Measurements from ENCODE around the gene UQCC5.

Gene UQCC5

GRCh38 chr3:52541050-52541449 is 4.6 kb downstream of the UQCC5 start:
- H2AFZ ChIP-seq (ENCODE audit: low read depth, low read length): no peak overlapping the region
- no peak for ATAC-seq (ENCODE audit: insufficient read depth, low read depth)
- H3K79me2 ChIP-seq (ENCODE audit: insufficient read depth, low read length): peaks cover 41% of the 10 kb centered on the region
- no peak overlapping the region for H3K9ac ChIP-seq (ENCODE audit: low read depth, low read length)
- peaks cover 26% of the 10 kb centered on the region for H3K4me1 ChIP-seq (ENCODE audit: insufficient read depth, low read length)
- no peak overlapping the region for H3K4me3 ChIP-seq (ENCODE audit: low read depth in 1 of 2, low read length in 2 of 2)
- TF ChIP-seq EZH2 (IDR thresholded peaks at IDR 0.05; ENCODE audit: borderline replicate concordance, low read depth, low read length, severe bottlenecking): no peak
- TF ChIP-seq, protein P1, sequence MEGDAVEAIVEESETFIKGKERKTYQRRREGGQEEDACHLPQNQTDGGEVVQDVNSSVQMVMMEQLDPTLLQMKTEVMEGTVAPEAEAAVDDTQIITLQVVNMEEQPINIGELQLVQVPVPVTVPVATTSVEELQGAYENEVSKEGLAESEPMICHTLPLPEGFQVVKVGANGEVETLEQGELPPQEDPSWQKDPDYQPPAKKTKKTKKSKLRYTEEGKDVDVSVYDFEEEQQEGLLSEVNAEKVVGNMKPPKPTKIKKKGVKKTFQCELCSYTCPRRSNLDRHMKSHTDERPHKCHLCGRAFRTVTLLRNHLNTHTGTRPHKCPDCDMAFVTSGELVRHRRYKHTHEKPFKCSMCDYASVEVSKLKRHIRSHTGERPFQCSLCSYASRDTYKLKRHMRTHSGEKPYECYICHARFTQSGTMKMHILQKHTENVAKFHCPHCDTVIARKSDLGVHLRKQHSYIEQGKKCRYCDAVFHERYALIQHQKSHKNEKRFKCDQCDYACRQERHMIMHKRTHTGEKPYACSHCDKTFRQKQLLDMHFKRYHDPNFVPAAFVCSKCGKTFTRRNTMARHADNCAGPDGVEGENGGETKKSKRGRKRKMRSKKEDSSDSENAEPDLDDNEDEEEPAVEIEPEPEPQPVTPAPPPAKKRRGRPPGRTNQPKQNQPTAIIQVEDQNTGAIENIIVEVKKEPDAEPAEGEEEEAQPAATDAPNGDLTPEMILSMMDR (IDR thresholded peaks at IDR 0.05; ENCODE audit: borderline replicate concordance, extremely low read depth, low read length, poor library complexity, severe bottlenecking): no peak
- peaks cover 10% of the 10 kb centered on the region; the same call in 1 of the 2 replicates for H4K20me1 ChIP-seq (ENCODE audit: insufficient read depth, low read length)
- no peak for DNase-seq
- no peaks in the 10 kb centered on the region for H3K27me3 ChIP-seq (ENCODE audit: insufficient read depth, low read length, poor library complexity)
- H3K27ac ChIP-seq (ENCODE audit: low read length): no peak overlapping the region
- no peaks in the 10 kb centered on the region for H3K9me3 ChIP-seq (ENCODE audit: insufficient read depth, low read length, severe bottlenecking)
- H3K4me2 ChIP-seq (ENCODE audit: insufficient read depth, low read length): no peak overlapping the region
- peaks cover 41% of the 10 kb centered on the region for H3K36me3 ChIP-seq (ENCODE audit: insufficient read depth, low read length)

DNA sequence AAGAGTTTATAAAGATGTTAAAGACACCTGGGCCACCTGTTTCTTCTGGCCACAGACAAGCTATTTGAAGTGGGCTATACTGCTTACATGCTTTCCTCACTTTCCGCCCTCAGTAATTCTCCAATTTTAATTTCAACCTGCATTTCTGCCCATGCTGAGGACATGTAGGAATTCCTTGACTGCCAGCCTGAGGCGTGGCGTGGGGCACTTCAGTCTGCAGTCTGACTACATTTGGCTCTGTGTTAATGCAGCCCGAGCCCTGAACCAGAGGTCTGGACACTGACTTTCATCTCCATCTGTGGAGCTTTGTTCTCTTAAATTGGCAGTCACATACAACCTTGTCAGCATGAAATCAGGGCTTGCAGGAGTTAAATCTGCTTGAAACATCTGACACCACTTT is 8.5 kb downstream of the UQCC5 start:
- H3K79me2 ChIP-seq (ENCODE audit: insufficient read depth, low read length): peaks cover 13% of the 10 kb centered on the region
- H2AFZ ChIP-seq (ENCODE audit: low read depth, low read length): no peak overlapping the region
- 0 out of 2 replicates have a peak, but pooled peaks cover 3% of the 10 kb centered on the region for H4K20me1 ChIP-seq (ENCODE audit: insufficient read depth, low read length)
- TF ChIP-seq, protein P1 (IDR thresholded peaks at IDR 0.05; ENCODE audit: borderline replicate concordance, extremely low read depth, low read length, poor library complexity, severe bottlenecking): no peak
- no peak for TF ChIP-seq EZH2 (IDR thresholded peaks at IDR 0.05; ENCODE audit: borderline replicate concordance, low read depth, low read length, severe bottlenecking)
- H3K4me1 ChIP-seq (ENCODE audit: insufficient read depth, low read length): no peaks in the 10 kb centered on the region
- no peak overlapping the region for H3K9ac ChIP-seq (ENCODE audit: low read depth, low read length)
- H3K27me3 ChIP-seq (ENCODE audit: insufficient read depth, low read length, poor library complexity): no peaks in the 10 kb centered on the region
- DNase-seq (no peak), ATAC-seq (ENCODE audit: insufficient read depth, low read depth) (no peak)
- H3K4me2 ChIP-seq (ENCODE audit: insufficient read depth, low read length): no peak overlapping the region
- H3K27ac ChIP-seq (ENCODE audit: low read length): no peak overlapping the region
- no peak overlapping the region for H3K4me3 ChIP-seq (ENCODE audit: low read depth in 1 of 2, low read length in 2 of 2)
- H3K36me3 ChIP-seq (ENCODE audit: insufficient read depth, low read length): peaks cover 75% of the 10 kb centered on the region
- H3K9me3 ChIP-seq (ENCODE audit: insufficient read depth, low read length, severe bottlenecking): no peaks in the 10 kb centered on the region

- Histone ChIP-seq H3K36me3 (ENCODE audit: insufficient read depth, low read length) (peaks cover 80% of the 10 kb centered on the region), H3K4me3 (ENCODE audit: low read depth in 1 of 2, low read length in 2 of 2) (no peak overlapping the region), H3K27ac (ENCODE audit: low read length) (no peak overlapping the region), H3K27me3 (ENCODE audit: insufficient read depth, low read length, poor library complexity) (no peaks in the 10 kb centered on the region), H4K20me1 (ENCODE audit: insufficient read depth, low read length) (0 out of 2 replicates have a peak, but pooled peaks cover 3% of the 10 kb centered on the region), H3K4me1 (ENCODE audit: insufficient read depth, low read length) (no peaks in the 10 kb centered on the region), H2AFZ (ENCODE audit: low read depth, low read length) (no peak overlapping the region), H3K9me3 (ENCODE audit: insufficient read depth, low read length, severe bottlenecking) (no peaks in the 10 kb centered on the region), H3K79me2 (ENCODE audit: insufficient read depth, low read length) (peaks cover 13% of the 10 kb centered on the region), H3K4me2 (ENCODE audit: insufficient read depth, low read length) (no peak overlapping the region), H3K9ac (ENCODE audit: low read depth, low read length) (no peak overlapping the region)
- DNase-seq (no peak), ATAC-seq (ENCODE audit: insufficient read depth, low read depth) (no peak)
- TF ChIP-seq, protein P1 (IDR thresholded peaks at IDR 0.05; ENCODE audit: borderline replicate concordance, extremely low read depth, low read length, poor library complexity, severe bottlenecking): no peak
- no peak for TF ChIP-seq EZH2 (IDR thresholded peaks at IDR 0.05; ENCODE audit: borderline replicate concordance, low read depth, low read length, severe bottlenecking)
Measured at GRCh38 chr3:52546111-52546901, 9.9 kb downstream of the UQCC5 start.
